ENCODE measurements around the gene CXCL11.

CXCL11 gene

GRCh38 chr4:76072760-76073159 lies 36.9 kb upstream of the CXCL11 start:
- no peak for DNase-seq (ENCODE audit: low read depth)
- no peak overlapping the region for H3K4me3 ChIP-seq (ENCODE audit: low read depth, low read length)
- in situ Hi-C loops (cut with HindIII; ENCODE audit: low sequenced_read_pairs): no loop called here
- TF ChIP-seq CTCF (IDR thresholded peaks at IDR 0.05; ENCODE audit: low read depth, low read length, missing control alignments): no peak

GRCh38 chr4:76067652-76068286 lies 31.9 kb upstream of the CXCL11 start:
- peak; percentile 61 for DNase-seq (ENCODE audit: low read depth)
- in situ Hi-C loops (cut with HindIII; ENCODE audit: low sequenced_read_pairs): no loop called here
- no peak overlapping the region for H3K4me3 ChIP-seq (ENCODE audit: low read depth, low read length)
- peak; percentile 90 for TF ChIP-seq CTCF (IDR thresholded peaks at IDR 0.05; ENCODE audit: low read depth, low read length, missing control alignments)

- in situ Hi-C loops (cut with HindIII; ENCODE audit: low sequenced_read_pairs): no loop called here
- DNase-seq (ENCODE audit: low read depth): no peak
- H3K4me3 ChIP-seq (ENCODE audit: low read depth, low read length): no peak overlapping the region
- TF ChIP-seq CTCF (IDR thresholded peaks at IDR 0.05; ENCODE audit: low read depth, low read length, missing control alignments): no peak
These were observed 30.7 kb upstream of the CXCL11 start for GRCh38 chr4:76066546-76066945.

DNA sequence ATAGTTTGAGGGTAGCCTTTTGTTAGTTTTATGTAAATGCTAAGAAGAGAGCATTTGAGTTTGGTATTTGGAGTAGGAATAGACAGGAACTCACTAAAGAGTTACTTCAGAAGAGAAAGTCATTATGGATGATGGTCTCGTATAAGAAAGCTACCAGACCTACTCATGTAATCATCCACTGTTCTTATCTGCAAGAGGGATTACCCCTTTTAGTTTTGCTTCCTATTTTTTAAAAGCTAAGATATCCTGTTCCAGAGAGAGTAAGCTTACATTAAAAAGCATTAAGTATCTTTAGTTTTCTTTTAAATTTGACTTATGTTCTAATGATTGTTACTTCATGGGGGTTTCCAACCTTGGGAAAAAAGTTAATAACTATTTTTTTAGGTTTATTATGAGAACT lies 26.1 kb upstream of the CXCL11 start:
- no peak overlapping the region for H3K4me3 ChIP-seq (ENCODE audit: low read depth, low read length)
- in situ Hi-C loops (cut with HindIII; ENCODE audit: low sequenced_read_pairs): no loop called here
- no peak for DNase-seq (ENCODE audit: low read depth)
- no peak for TF ChIP-seq CTCF (IDR thresholded peaks at IDR 0.05; ENCODE audit: low read depth, low read length, missing control alignments)

DNA sequence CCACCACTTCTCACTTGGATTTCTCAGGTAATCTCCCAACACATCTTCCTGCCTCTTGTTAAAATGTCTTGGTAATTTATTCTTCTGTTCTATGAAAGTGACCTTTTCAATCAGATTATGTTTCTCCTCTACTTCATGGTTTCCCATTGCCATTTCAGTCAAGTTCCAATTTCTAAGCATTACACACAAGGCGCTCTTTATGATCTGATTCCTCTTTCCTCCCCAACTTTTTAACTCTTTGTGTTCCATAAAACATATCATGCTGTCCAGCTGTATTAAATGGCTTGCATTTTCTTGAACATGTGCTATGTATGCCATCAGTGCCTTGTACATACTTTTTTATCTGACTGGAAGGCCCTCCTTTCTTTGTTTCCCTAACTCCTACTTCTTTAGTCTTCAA lies 25.6 kb upstream of the CXCL11 start:
- no peak for DNase-seq (ENCODE audit: low read depth)
- H3K4me3 ChIP-seq (ENCODE audit: low read depth, low read length): no peak overlapping the region
- in situ Hi-C loops (cut with HindIII; ENCODE audit: low sequenced_read_pairs): no loop called here
- TF ChIP-seq CTCF (IDR thresholded peaks at IDR 0.05; ENCODE audit: low read depth, low read length, missing control alignments): no peak

GRCh38 chr4:76060506-76060905 lies 24.6 kb upstream of the CXCL11 start:
- in situ Hi-C loops (cut with HindIII; ENCODE audit: low sequenced_read_pairs): no loop called here
- no peak for DNase-seq (ENCODE audit: low read depth)
- no peak overlapping the region for H3K4me3 ChIP-seq (ENCODE audit: low read depth, low read length)
- TF ChIP-seq CTCF (IDR thresholded peaks at IDR 0.05; ENCODE audit: low read depth, low read length, missing control alignments): no peak
